Testis (tissue), 2 donors: ENCODE measurements around the gene ZNF365.

Experiments used
- POLR2A ChIP-seq: fragments of 450-650 bp; IDR thresholded peaks from one replicate; pipeline ENCODE4 v1.6.1; 2017; ENCODE audit warnings: antibody characterized with exemption, mild to moderate bottlenecking, moderate library complexity
- TF ChIP-seq, protein P1 (sequence below), 3 experiments: fragments of 450-650 bp in 2 of 3; fragments of 200-600 bp in 1 of 3; sonication (generic) in 1 of 3; IDR thresholded peaks; one replicate each; pipeline ENCODE4 v1.5.1; 2016 to 2019; ENCODE audit warnings: antibody characterized with exemption in 3 of 3, mild to moderate bottlenecking in 2 of 3, moderate library complexity in 1 of 3

GRCh38 chr10:62430881-62431280 is 56.7 kb downstream of the ZNF365 start:
- no peak for TF ChIP-seq POLR2A
- TF ChIP-seq, protein P1, sequence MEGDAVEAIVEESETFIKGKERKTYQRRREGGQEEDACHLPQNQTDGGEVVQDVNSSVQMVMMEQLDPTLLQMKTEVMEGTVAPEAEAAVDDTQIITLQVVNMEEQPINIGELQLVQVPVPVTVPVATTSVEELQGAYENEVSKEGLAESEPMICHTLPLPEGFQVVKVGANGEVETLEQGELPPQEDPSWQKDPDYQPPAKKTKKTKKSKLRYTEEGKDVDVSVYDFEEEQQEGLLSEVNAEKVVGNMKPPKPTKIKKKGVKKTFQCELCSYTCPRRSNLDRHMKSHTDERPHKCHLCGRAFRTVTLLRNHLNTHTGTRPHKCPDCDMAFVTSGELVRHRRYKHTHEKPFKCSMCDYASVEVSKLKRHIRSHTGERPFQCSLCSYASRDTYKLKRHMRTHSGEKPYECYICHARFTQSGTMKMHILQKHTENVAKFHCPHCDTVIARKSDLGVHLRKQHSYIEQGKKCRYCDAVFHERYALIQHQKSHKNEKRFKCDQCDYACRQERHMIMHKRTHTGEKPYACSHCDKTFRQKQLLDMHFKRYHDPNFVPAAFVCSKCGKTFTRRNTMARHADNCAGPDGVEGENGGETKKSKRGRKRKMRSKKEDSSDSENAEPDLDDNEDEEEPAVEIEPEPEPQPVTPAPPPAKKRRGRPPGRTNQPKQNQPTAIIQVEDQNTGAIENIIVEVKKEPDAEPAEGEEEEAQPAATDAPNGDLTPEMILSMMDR (IDR thresholded peaks at IDR 0.05) = no peak
